GM19438 (cell line): ENCODE results near the gene FMO3.

Experiments used
- ATAC-seq: cut with Tn5 transposase; IDR thresholded peaks from one replicate; pipeline ENCODE4 v1.9.1; 2021; ENCODE audit warnings: low read depth; ENCODE audit not compliant: unreplicated experiment

The FMO3 gene

GRCh38 chr1:171090604-171091003, at the start of gene FMO3:
Gene FMO3 (plus strand): TSS chr1:171090905. CDS start chr1:171092659, 1,754 bp downstream.
- ATAC-seq: no peak

GRCh38 chr1:171048014-171048413, 42.7 kb upstream of the FMO3 start:
- ATAC-seq: no peak

- ATAC-seq: no peak
These were observed 37.7 kb upstream of the FMO3 start for GRCh38 chr1:171052977-171053376.

GRCh38 chr1:171055966-171056643, 34.6 kb upstream of the FMO3 start:
- ATAC-seq: no peak

GRCh38 chr1:171061425-171062143, 29.1 kb upstream of the FMO3 start:
- no peak for ATAC-seq

GRCh38 chr1:171062902-171063301, 27.8 kb upstream of the FMO3 start:
- no peak for ATAC-seq

- no peak for ATAC-seq
These were observed 15.7 kb upstream of the FMO3 start for GRCh38 chr1:171075041-171075440.

- no peak for ATAC-seq
These were observed 9.4 kb upstream of the FMO3 start for GRCh38 chr1:171081314-171081753.

- no peak for ATAC-seq
These were observed 8.9 kb upstream of the FMO3 start for GRCh38 chr1:171081763-171082201.

GRCh38 chr1:171082606-171083005, 8.1 kb upstream of the FMO3 start:
- no peak for ATAC-seq

GRCh38 chr1:171083222-171083621, 7.5 kb upstream of the FMO3 start:
- no peak for ATAC-seq

- no peak for ATAC-seq
These were observed 6.6 kb upstream of the FMO3 start for GRCh38 chr1:171084091-171084490.

- ATAC-seq: no peak
These were observed 5.8 kb upstream of the FMO3 start for GRCh38 chr1:171084870-171085269.

- no peak for ATAC-seq
These were observed 2.8 kb upstream of the FMO3 start for GRCh38 chr1:171087896-171088295.

GRCh38 chr1:171103862-171104261, 13.2 kb downstream of the FMO3 start:
- ATAC-seq: no peak

GRCh38 chr1:171107262-171107940, 16.7 kb downstream of the FMO3 start:
- ATAC-seq: no peak

GRCh38 chr1:171107969-171108368, 17.3 kb downstream of the FMO3 start:
- no peak for ATAC-seq

- no peak for ATAC-seq
These were observed 19.3 kb downstream of the FMO3 start for GRCh38 chr1:171109966-171110365.

GRCh38 chr1:171110621-171111326, 20.1 kb downstream of the FMO3 start:
- ATAC-seq: no peak

- ATAC-seq: no peak
These were observed 21.4 kb downstream of the FMO3 start for GRCh38 chr1:171112119-171112518.

- ATAC-seq: no peak
These were observed 22.7 kb downstream of the FMO3 start for GRCh38 chr1:171113382-171113781.
